COLO668 (cell line): ENCODE measurements around the gene ZIC5.

Experiments
- DNase-seq: peaks from one replicate; lab custom pipeline; 2025; ENCODE audit not compliant: unreplicated experiment; lab: John Stamatoyannopoulos, UW

ZIC5 gene

GRCh38 chr13:99987154-99988019 is 15.8 kb upstream of the ZIC5 start:
- no peak for DNase-seq

- no peak for DNase-seq
These were observed 15.2 kb upstream of the ZIC5 start for GRCh38 chr13:99986741-99987140.

GRCh38 chr13:99985886-99986527 is 14.4 kb upstream of the ZIC5 start:
- no peak for DNase-seq

- DNase-seq = peak; percentile 80
These were observed 13.8 kb upstream of the ZIC5 start for GRCh38 chr13:99985241-99985874.

GRCh38 chr13:99984461-99985240 is 13.1 kb upstream of the ZIC5 start:
- DNase-seq = peak; percentile 75

GRCh38 chr13:99983499-99984401 is 12.2 kb upstream of the ZIC5 start:
- peak; percentile 68 for DNase-seq

GRCh38 chr13:99982731-99983498 is 11.3 kb upstream of the ZIC5 start:
- DNase-seq = peak; percentile 81

- peak; percentile 96 for DNase-seq
These were observed 10.6 kb upstream of the ZIC5 start for GRCh38 chr13:99982036-99982730.

GRCh38 chr13:99981735-99982035 is 10.1 kb upstream of the ZIC5 start, which contains the start of gene ZIC2:
TSS of gene ZIC2 (plus strand) at chr13:99981784. CDS start at chr13:99982065, 281 bp downstream.
- DNase-seq = peak; percentile 94

- peak; percentile 99 for DNase-seq
These were observed 9.5 kb upstream of the ZIC5 start for GRCh38 chr13:99980824-99981734.

GRCh38 chr13:99980201-99980823 is 8.7 kb upstream of the ZIC5 start:
- peak; percentile 97 for DNase-seq

GRCh38 chr13:99979453-99980200 is 8.1 kb upstream of the ZIC5 start:
- DNase-seq = peak; percentile 85

- DNase-seq = no peak
These were observed 7.4 kb upstream of the ZIC5 start for GRCh38 chr13:99978799-99979452.

- no peak for DNase-seq
These were observed 6.6 kb upstream of the ZIC5 start for GRCh38 chr13:99977912-99978798.

GRCh38 chr13:99977334-99977911 is 5.9 kb upstream of the ZIC5 start:
- DNase-seq = peak; percentile 77
